HepG2 (cell line): ENCODE data around the gene CLIC1. TPM values are rescaled to one million over a fixed set of nuclear protein-coding genes. Genes with fewer than 3 reads are reported as not detected.
A peak's percentile ranks its signal among the peaks of the same experiment; 100 is the strongest.

Source experiments
- AKAP8 ChIP-seq: sonication (generic); formaldehyde crosslinking; IDR thresholded peaks from 2 replicates; pipeline ENCODE4 v1.5.1; 2020; ENCODE audit warnings: mild to moderate bottlenecking, missing genetic modification reagents
- BHLHE40 ChIP-seq: IDR thresholded peaks from 2 replicates; pipeline ENCODE4 v1.6.1; 2011; ENCODE audit warnings: low read length, improper control_type of control experiment
- CBX5 ChIP-seq: sonication (generic); formaldehyde crosslinking; IDR thresholded peaks from 2 replicates; pipeline ENCODE4 v1.4.0; 2020; ENCODE audit warnings: missing genetic modification reagents, borderline replicate concordance
- CEBPB ChIP-seq: IDR thresholded peaks from 2 replicates; pipeline ENCODE4 v1.6.1; 2011; ENCODE audit warnings: low read depth, low read length, improper control_type of control experiment, borderline replicate concordance
- ELF3 ChIP-seq: IDR thresholded peaks from 2 replicates; pipeline ENCODE4 v1.6.1; 2016; ENCODE audit warnings: missing genetic modification reagents, missing compliant biosample characterization
- GLMP ChIP-seq: sonication (generic); formaldehyde crosslinking; IDR thresholded peaks from 2 replicates; pipeline ENCODE4 v1.9.0; 2021; ENCODE audit warnings: missing genetic modification reagents, mild to moderate bottlenecking, borderline replicate concordance
- KDM5A ChIP-seq: fragments of 200-600 bp; sonication (generic); IDR thresholded peaks from 2 replicates; pipeline ENCODE4 v1.7.0; 2018; ENCODE audit warnings: antibody characterized with exemption, mild to moderate bottlenecking, low read length, borderline replicate concordance
- KDM5B ChIP-seq: sonication (generic); formaldehyde crosslinking; IDR thresholded peaks from 2 replicates; pipeline ENCODE4 v1.4.0; 2020; ENCODE audit warnings: missing genetic modification reagents, mild to moderate bottlenecking, borderline replicate concordance
- MEIS2 ChIP-seq: sonication (generic); formaldehyde crosslinking; IDR thresholded peaks from 2 replicates; pipeline ENCODE4 v1.9.0; 2021; ENCODE audit warnings: mild to moderate bottlenecking, missing genetic modification reagents
- NFIC ChIP-seq: IDR thresholded peaks from 2 replicates; pipeline ENCODE4 v1.6.1; 2012; ENCODE audit warnings: mild to moderate bottlenecking, low read length, inconsistent platforms
- ONECUT2 ChIP-seq: sonication (generic); formaldehyde crosslinking; IDR thresholded peaks from 2 replicates; pipeline ENCODE4 v1.4.0; 2020; ENCODE audit warnings: missing genetic modification reagents
- PBX2 ChIP-seq: IDR thresholded peaks from 2 replicates; pipeline ENCODE4 v1.6.1; 2016; ENCODE audit warnings: control low read depth
- SALL1 ChIP-seq: sonication (generic); formaldehyde crosslinking; IDR thresholded peaks from 2 replicates; pipeline ENCODE4 v1.8.0; 2022; ENCODE audit warnings: mild to moderate bottlenecking, missing genetic modification reagents
- SRY ChIP-seq: sonication (generic); formaldehyde crosslinking; IDR thresholded peaks from 2 replicates; pipeline ENCODE4 v1.8.0; 2022; ENCODE audit warnings: mild to moderate bottlenecking, missing genetic modification reagents
- ZBTB43 ChIP-seq: sonication (generic); formaldehyde crosslinking; conservative IDR thresholded peaks from 2 replicates; pipeline ENCODE4 v1.4.0; 2020; ENCODE audit warnings: missing genetic modification reagents
- ZNF124 ChIP-seq: sonication (generic); formaldehyde crosslinking; IDR thresholded peaks from 2 replicates; pipeline ENCODE4 v1.4.0; 2020; ENCODE audit warnings: missing genetic modification reagents
- ZNF205 ChIP-seq: IDR thresholded peaks from 2 replicates; pipeline ENCODE4 v1.6.1; 2018; ENCODE audit warnings: missing biosample characterization, missing genetic modification reagents
- ZNF577 ChIP-seq: sonication (generic); formaldehyde crosslinking; IDR thresholded peaks from 2 replicates; pipeline ENCODE4 v1.4.0; 2020; ENCODE audit warnings: mild to moderate bottlenecking, low read depth, missing genetic modification reagents, borderline replicate concordance
- ZSCAN30 ChIP-seq: sonication (generic); formaldehyde crosslinking; IDR thresholded peaks from 2 replicates; pipeline ENCODE4 v1.5.0; 2020; ENCODE audit warnings: mild to moderate bottlenecking, missing genetic modification reagents
- ZSCAN31 ChIP-seq: sonication (generic); formaldehyde crosslinking; IDR thresholded peaks from 2 replicates; pipeline ENCODE4 v1.5.0; 2020; ENCODE audit warnings: low read depth, mild to moderate bottlenecking, missing genetic modification reagents
- polyA plus RNA-seq, 8 experiments: library from polyadenylated mRNA; depleted of rRNA in 3 of 8; stranded (reverse) in 7 of 8; unstranded in 1 of 8; fragments of >200 nt; fragmentation: Illumina TruSeq in 4 of 8; extraction: Trizol in 4 of 8; gene quantifications; 2 replicates each; pipeline versions ENCODE4 v1.2.1 to v1.2.3, GENCODE V29; 2011 to 2016; ENCODE audit warnings: low read depth in 4 of 8, missing spikeins in 1 of 8, mixed read lengths in 1 of 8; ENCODE audit not compliant: insufficient read depth in 1 of 8
- total RNA-seq, 5 experiments: library from RNA; depleted of rRNA; stranded (reverse); fragments of >200 nt; fragmentation: Illumina TruSeq; extraction: Trizol; gene quantifications; 2 replicates each; pipeline ENCODE4 v1.2.3, GENCODE V29; 2016; ENCODE audit warnings: low read depth in 1 of 5
- TF ChIP-seq, protein P1 (sequence below): sonication (generic); formaldehyde crosslinking; IDR thresholded peaks from 2 replicates; pipeline ENCODE4 v1.4.0; 2020; ENCODE audit warnings: missing genetic modification reagents, borderline replicate concordance
- TF ChIP-seq, protein P2 (sequence below): sonication (generic); formaldehyde crosslinking; IDR thresholded peaks from 2 replicates; pipeline ENCODE4 v1.4.0; 2020; ENCODE audit warnings: missing genetic modification reagents

Gene CLIC1
- total and polyA plus RNA-seq, 2 of the 13 experiments (the other 11 are each of a cell fraction or from before 2014, with no cell fraction given), result 602 to 891 TPM

- TF ChIP-seq ONECUT2 (CRISPR knock-in tag) (no peak), CBX5 (CRISPR knock-in tag) (no peak), SRY (CRISPR knock-in tag) (no peak), CEBPB (no peak), PBX2 (CRISPR knock-in tag) (no peak), ZNF124 (CRISPR knock-in tag) (no peak), MEIS2 (CRISPR knock-in tag) (no peak), ZSCAN31 (CRISPR knock-in tag) (no peak), ZBTB43 (CRISPR knock-in tag) (no peak), BHLHE40 (no peak), AKAP8 (CRISPR knock-in tag) (peak; percentile 40; the same call in 1 of the 2 replicates), ZSCAN30 (no peak), ZNF205 (no peak), KDM5A (no peak), NFIC (no peak), ZNF577 (CRISPR knock-in tag) (no peak), GLMP (CRISPR knock-in tag) (no peak), SALL1 (CRISPR knock-in tag) (no peak; the same call in 1 of the 2 replicates), ELF3 (CRISPR knock-in tag) (no peak), KDM5B (CRISPR knock-in tag) (no peak)
- TF ChIP-seq, protein P1, sequence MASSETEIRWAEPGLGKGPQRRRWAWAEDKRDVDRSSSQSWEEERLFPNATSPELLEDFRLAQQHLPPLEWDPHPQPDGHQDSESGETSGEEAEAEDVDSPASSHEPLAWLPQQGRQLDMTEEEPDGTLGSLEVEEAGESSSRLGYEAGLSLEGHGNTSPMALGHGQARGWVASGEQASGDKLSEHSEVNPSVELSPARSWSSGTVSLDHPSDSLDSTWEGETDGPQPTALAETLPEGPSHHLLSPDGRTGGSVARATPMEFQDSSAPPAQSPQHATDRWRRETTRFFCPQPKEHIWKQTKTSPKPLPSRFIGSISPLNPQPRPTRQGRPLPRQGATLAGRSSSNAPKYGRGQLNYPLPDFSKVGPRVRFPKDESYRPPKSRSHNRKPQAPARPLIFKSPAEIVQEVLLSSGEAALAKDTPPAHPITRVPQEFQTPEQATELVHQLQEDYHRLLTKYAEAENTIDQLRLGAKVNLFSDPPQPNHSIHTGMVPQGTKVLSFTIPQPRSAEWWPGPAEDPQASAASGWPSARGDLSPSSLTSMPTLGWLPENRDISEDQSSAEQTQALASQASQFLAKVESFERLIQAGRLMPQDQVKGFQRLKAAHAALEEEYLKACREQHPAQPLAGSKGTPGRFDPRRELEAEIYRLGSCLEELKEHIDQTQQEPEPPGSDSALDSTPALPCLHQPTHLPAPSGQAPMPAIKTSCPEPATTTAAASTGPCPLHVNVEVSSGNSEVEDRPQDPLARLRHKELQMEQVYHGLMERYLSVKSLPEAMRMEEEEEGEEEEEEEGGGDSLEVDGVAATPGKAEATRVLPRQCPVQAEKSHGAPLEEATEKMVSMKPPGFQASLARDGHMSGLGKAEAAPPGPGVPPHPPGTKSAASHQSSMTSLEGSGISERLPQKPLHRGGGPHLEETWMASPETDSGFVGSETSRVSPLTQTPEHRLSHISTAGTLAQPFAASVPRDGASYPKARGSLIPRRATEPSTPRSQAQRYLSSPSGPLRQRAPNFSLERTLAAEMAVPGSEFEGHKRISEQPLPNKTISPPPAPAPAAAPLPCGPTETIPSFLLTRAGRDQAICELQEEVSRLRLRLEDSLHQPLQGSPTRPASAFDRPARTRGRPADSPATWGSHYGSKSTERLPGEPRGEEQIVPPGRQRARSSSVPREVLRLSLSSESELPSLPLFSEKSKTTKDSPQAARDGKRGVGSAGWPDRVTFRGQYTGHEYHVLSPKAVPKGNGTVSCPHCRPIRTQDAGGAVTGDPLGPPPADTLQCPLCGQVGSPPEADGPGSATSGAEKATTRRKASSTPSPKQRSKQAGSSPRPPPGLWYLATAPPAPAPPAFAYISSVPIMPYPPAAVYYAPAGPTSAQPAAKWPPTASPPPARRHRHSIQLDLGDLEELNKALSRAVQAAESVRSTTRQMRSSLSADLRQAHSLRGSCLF (CRISPR knock-in tag), result no peak
- TF ChIP-seq, protein P2, sequence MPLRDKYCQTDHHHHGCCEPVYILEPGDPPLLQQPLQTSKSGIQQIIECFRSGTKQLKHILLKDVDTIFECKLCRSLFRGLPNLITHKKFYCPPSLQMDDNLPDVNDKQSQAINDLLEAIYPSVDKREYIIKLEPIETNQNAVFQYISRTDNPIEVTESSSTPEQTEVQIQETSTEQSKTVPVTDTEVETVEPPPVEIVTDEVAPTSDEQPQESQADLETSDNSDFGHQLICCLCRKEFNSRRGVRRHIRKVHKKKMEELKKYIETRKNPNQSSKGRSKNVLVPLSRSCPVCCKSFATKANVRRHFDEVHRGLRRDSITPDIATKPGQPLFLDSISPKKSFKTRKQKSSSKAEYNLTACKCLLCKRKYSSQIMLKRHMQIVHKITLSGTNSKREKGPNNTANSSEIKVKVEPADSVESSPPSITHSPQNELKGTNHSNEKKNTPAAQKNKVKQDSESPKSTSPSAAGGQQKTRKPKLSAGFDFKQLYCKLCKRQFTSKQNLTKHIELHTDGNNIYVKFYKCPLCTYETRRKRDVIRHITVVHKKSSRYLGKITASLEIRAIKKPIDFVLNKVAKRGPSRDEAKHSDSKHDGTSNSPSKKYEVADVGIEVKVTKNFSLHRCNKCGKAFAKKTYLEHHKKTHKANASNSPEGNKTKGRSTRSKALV (CRISPR knock-in tag), result no peak
These were observed 41.9 kb upstream of the CLIC1 start (continued) for GRCh38 chr6:31778193-31778592.
